H1 (cell line): ENCODE data around the gene TTC8. TPM values are rescaled to one million over a fixed set of nuclear protein-coding genes. Genes with fewer than 3 reads are reported as not detected.

Experiments
- CTCF ChIA-PET: fragments of 300-600 bp; sonication (Branson Sonifier 250); formaldehyde crosslinking; loops from one replicate; lab custom pipeline; 2021; ENCODE audit not compliant: partially characterized antibody; lab: Charles Lee
- POLR2A ChIA-PET: fragments of 300-600 bp; sonication (Branson Sonifier 250); formaldehyde crosslinking; loops from one replicate; lab custom pipeline; 2021; ENCODE audit warnings: inconsistent platforms; ENCODE audit not compliant: partially characterized antibody; lab: Charles Lee
- DNase-seq, 2 experiments: peaks; one replicate each; pipeline versions ENCODE4 v3.0.0 to v3.0.0-alpha.2; 2010 to 2022; ENCODE audit warnings: low spot score in 2 of 2, low read depth in 1 of 2, mixed read lengths in 1 of 2
- FAIRE-seq: peaks from 2 replicates; lab custom pipeline; 2011; peaks lifted over from hg19 to GRCh38; lab: Jason Lieb, UNC
- H2AFZ ChIP-seq: 2 replicates; pipeline ENCODE4 v1.8.1; 2012; ENCODE audit warnings: low read length, inconsistent platforms
- H2AK5ac ChIP-seq: 2 replicates; pipeline ENCODE4 v1.6.1; 2013; ENCODE audit warnings: low read depth, low read length
- H2BK120ac ChIP-seq: replicated peaks from 2 replicates; pipeline ENCODE3; 2013; ENCODE audit warnings: low read depth, low read length, inconsistent platforms
- H2BK12ac ChIP-seq: 2 replicates; pipeline ENCODE4 v1.6.1; 2013; ENCODE audit warnings: low read depth, low read length
- H2BK15ac ChIP-seq: 2 replicates; pipeline ENCODE4 v1.6.1; 2013; ENCODE audit warnings: low read length
- H2BK20ac ChIP-seq: 2 replicates; pipeline ENCODE4 v1.6.1; 2013; ENCODE audit warnings: low read length
- H2BK5ac ChIP-seq: 2 replicates; pipeline ENCODE4 v1.6.1; 2013; ENCODE audit warnings: low read depth, low read length
- H3K14ac ChIP-seq: 2 replicates; pipeline ENCODE4 v1.6.1; 2013; ENCODE audit warnings: inconsistent platforms; ENCODE audit not compliant: insufficient read length
- H3K18ac ChIP-seq: 2 replicates; pipeline ENCODE4 v1.6.1; 2013; ENCODE audit warnings: low read length; ENCODE audit errors: extremely low read depth
- H3K23ac ChIP-seq: 2 replicates; pipeline ENCODE4 v1.6.1; 2013; ENCODE audit warnings: inconsistent platforms; ENCODE audit not compliant: insufficient read length
- H3K23me2 ChIP-seq: 2 replicates; pipeline ENCODE4 v1.6.1; 2013; ENCODE audit warnings: low read depth, low read length
- H3K27ac ChIP-seq: 2 replicates; pipeline ENCODE4 v1.6.1; 2011; ENCODE audit warnings: low read depth, low read length, inconsistent platforms
- H3K27me3 ChIP-seq, 4 experiments: replicated peaks in 1 of 4; 1 replicate in 1 of 4; 2 replicates in 3 of 4; pipeline versions ENCODE4 v1.6.1 to v1.8.1; 2011 to 2013; ENCODE audit warnings: low read length in 3 of 4, mild to moderate bottlenecking in 3 of 4, inconsistent platforms in 2 of 4, mixed read lengths in 2 of 4, moderate library complexity in 1 of 4; ENCODE audit not compliant: control insufficient read depth in 3 of 4, insufficient read depth in 3 of 4; ENCODE audit errors: extremely low read depth in 1 of 4
- H3K36me3 ChIP-seq, 4 experiments: 2 replicates each; pipeline versions ENCODE4 v1.6.1 to v1.8.1; 2011 to 2013; ENCODE audit warnings: mild to moderate bottlenecking in 4 of 4, low read length in 3 of 4, moderate library complexity in 2 of 4, control low read depth in 1 of 4, inconsistent platforms in 1 of 4; ENCODE audit not compliant: insufficient read depth in 4 of 4, control insufficient read depth in 2 of 4
- H3K4ac ChIP-seq: replicated peaks from 2 replicates; pipeline ENCODE3; 2013; ENCODE audit warnings: low read length, low read depth, mixed read lengths, inconsistent platforms; ENCODE audit not compliant: insufficient read length
- H3K4me1 ChIP-seq, 4 experiments: replicated peaks in 1 of 4; 1 replicate in 1 of 4; 2 replicates in 3 of 4; pipeline versions ENCODE4 v1.6.1 to v1.8.1; 2011 to 2013; ENCODE audit warnings: low read length in 3 of 4, inconsistent platforms in 2 of 4, mixed read lengths in 1 of 4; ENCODE audit not compliant: insufficient read depth in 4 of 4, control insufficient read depth in 3 of 4
- H3K4me2 ChIP-seq, 2 experiments: 2 replicates each; pipeline versions ENCODE4 v1.6.1 to v1.8.1; 2011 to 2013; ENCODE audit warnings: low read depth in 2 of 2, low read length in 2 of 2, control low read depth in 1 of 2, inconsistent platforms in 1 of 2, mild to moderate bottlenecking in 1 of 2; ENCODE audit not compliant: insufficient read depth in 1 of 2
- H3K4me3 ChIP-seq, 4 experiments: fragments of 200-600, 300-600 bp in 1 of 4; sonication (generic), shearing (Covaris generic), sonication (Bioruptor Twin) in 1 of 4; 2 replicates each; pipeline versions ENCODE4 v1.5.1 to v1.8.1; 2011 to 2016; ENCODE audit warnings: low read length in 4 of 4, low read depth in 3 of 4, control low read depth in 2 of 4, inconsistent platforms in 2 of 4, mild to moderate bottlenecking in 2 of 4, mixed read lengths in 1 of 4, moderate library complexity in 1 of 4; ENCODE audit not compliant: insufficient read depth in 2 of 4; ENCODE audit errors: extremely low read depth in 1 of 4
- H3K56ac ChIP-seq: replicated peaks from 2 replicates; pipeline ENCODE3; 2013; ENCODE audit warnings: low read depth, mild to moderate bottlenecking, mixed read lengths, low read length, inconsistent platforms; ENCODE audit not compliant: insufficient read length
- H3K79me1 ChIP-seq: 2 replicates; pipeline ENCODE4 v1.6.1; 2013; ENCODE audit warnings: low read depth, low read length, control low read depth
- H3K79me2 ChIP-seq, 2 experiments: 2 replicates each; pipeline versions ENCODE4 v1.6.1 to v1.8.1; 2012 to 2013; ENCODE audit warnings: low read length in 2 of 2, mild to moderate bottlenecking in 2 of 2, inconsistent platforms in 1 of 2; ENCODE audit not compliant: insufficient read depth in 2 of 2, control insufficient read depth in 1 of 2
- H3K9ac ChIP-seq, 4 experiments: replicated peaks in 1 of 4; 1 replicate in 1 of 4; 2 replicates in 3 of 4; pipeline versions ENCODE4 v1.6.1 to v1.8.1; 2011 to 2013; ENCODE audit warnings: low read depth in 3 of 4, low read length in 3 of 4, control low read depth in 2 of 4, mild to moderate bottlenecking in 2 of 4, moderate library complexity in 2 of 4, inconsistent platforms in 1 of 4; ENCODE audit errors: extremely low read depth in 1 of 4
- H3K9me3 ChIP-seq, 2 experiments: 2 replicates each; pipeline versions ENCODE4 v1.6.1 to v1.8.1; 2012 to 2013; ENCODE audit warnings: mild to moderate bottlenecking in 2 of 2, moderate library complexity in 2 of 2, control low read depth in 1 of 2, inconsistent platforms in 1 of 2, low read depth in 1 of 2, low read length in 1 of 2, mixed read lengths in 1 of 2; ENCODE audit not compliant: insufficient read depth in 2 of 2
- H4K20me1 ChIP-seq, 2 experiments: replicated peaks in 1 of 2; 2 replicates each; pipeline versions ENCODE3 to v1.8.1; 2011 to 2013; ENCODE audit warnings: inconsistent platforms in 2 of 2, low read length in 2 of 2, mild to moderate bottlenecking in 1 of 2; ENCODE audit not compliant: insufficient read depth in 2 of 2, control insufficient read depth in 1 of 2
- H4K5ac ChIP-seq: 2 replicates; pipeline ENCODE4 v1.6.1; 2013; ENCODE audit warnings: low read length, low read depth, mixed read lengths, inconsistent platforms; ENCODE audit not compliant: insufficient read length
- H4K8ac ChIP-seq: 2 replicates; pipeline ENCODE4 v1.8.0; 2013; ENCODE audit warnings: mild to moderate bottlenecking, moderate library complexity, low read length, inconsistent platforms; ENCODE audit not compliant: insufficient read depth; ENCODE audit errors: extremely low read depth
- H4K91ac ChIP-seq: replicated peaks from 2 replicates; pipeline ENCODE3; 2013; ENCODE audit warnings: low read length, mixed read lengths, inconsistent platforms; ENCODE audit not compliant: insufficient read length
- ATF2 ChIP-seq: IDR thresholded peaks from 2 replicates; pipeline ENCODE4 v1.6.1; 2012; ENCODE audit warnings: low read length, inconsistent platforms
- CBX5 ChIP-seq: fragments of 300-800, 300-1000 bp; sonication (generic); IDR thresholded peaks from 2 replicates; pipeline ENCODE4 v1.7.1; 2016; ENCODE audit warnings: antibody characterized with exemption, low read length, low read depth
- CHD1 ChIP-seq: IDR thresholded peaks from 2 replicates; pipeline ENCODE4 v1.6.1; 2012; ENCODE audit warnings: low read depth, low read length, improper control_type of control experiment
- CTBP2 ChIP-seq: IDR thresholded peaks from 2 replicates; pipeline ENCODE4 v1.7.0; 2011; ENCODE audit warnings: borderline replicate concordance, mild to moderate bottlenecking, moderate library complexity, mixed read lengths, low read length; ENCODE audit not compliant: insufficient read depth, insufficient read length
- EP300 ChIP-seq, 2 experiments: IDR thresholded peaks; 1 replicate in 1 of 2; 2 replicates in 1 of 2; pipeline ENCODE4 v1.6.1; 2011 to 2012; ENCODE audit warnings: low read depth in 2 of 2, low read length in 2 of 2, mild to moderate bottlenecking in 2 of 2, borderline replicate concordance in 1 of 2, inconsistent platforms in 1 of 2, moderate library complexity in 1 of 2
- FOSL1 ChIP-seq: IDR thresholded peaks from 2 replicates; pipeline ENCODE4 v1.6.1; 2011; ENCODE audit warnings: mild to moderate bottlenecking, low read depth, low read length, moderate library complexity; ENCODE audit not compliant: insufficient read depth
- KDM4A ChIP-seq: IDR thresholded peaks from one replicate; pipeline ENCODE4 v1.7.1; 2012; ENCODE audit warnings: low read depth, mild to moderate bottlenecking, moderate library complexity, low read length, inconsistent platforms; ENCODE audit not compliant: severe bottlenecking
- KDM5A ChIP-seq: fragments of 200-600 bp; IDR thresholded peaks from 2 replicates; pipeline ENCODE4 v1.7.1; 2012; ENCODE audit warnings: mild to moderate bottlenecking, low read length, inconsistent platforms, mixed read lengths
- MAFK ChIP-seq: IDR thresholded peaks from 2 replicates; pipeline ENCODE4 v1.6.1; 2012; ENCODE audit warnings: low read depth, mild to moderate bottlenecking, improper control_type of control experiment, low read length
- SIX5 ChIP-seq: IDR thresholded peaks from 2 replicates; pipeline ENCODE4 v1.6.1; 2011; ENCODE audit warnings: mild to moderate bottlenecking, low read depth, low read length
- SUZ12 ChIP-seq: fragments of 200-600 bp; sonication (generic); IDR thresholded peaks from 2 replicates; pipeline ENCODE4 v1.6.1; 2012; ENCODE audit warnings: mild to moderate bottlenecking, inconsistent platforms, low read length, moderate library complexity, mixed read lengths
- ZNF274 ChIP-seq: IDR thresholded peaks from 2 replicates; pipeline ENCODE4 v1.7.0; 2012; ENCODE audit warnings: low read length, borderline replicate concordance; ENCODE audit errors: extremely low read depth
- WGBS, 2 experiments: shearing (Covaris generic) in 1 of 2; methylation state at CpG; one replicate each; pipeline versions ENCODE4 v1.1.6 to v1.1.7; 2013 to 2015; ENCODE audit warnings: low lambda C conversion rate in 2 of 2, mixed read lengths in 2 of 2, inconsistent platforms in 1 of 2, low coverage in 1 of 2, missing lambda C conversion rate in 1 of 2; ENCODE audit not compliant: insufficient replicate concordance in 2 of 2, insufficient coverage in 1 of 2, insufficient read length in 1 of 2; ENCODE audit errors: extremely low coverage in 1 of 2, missing lambda C conversion rate in 1 of 2; 5-methylcytosine and 5-hydroxymethylcytosine counted together
- polyA plus RNA-seq, 7 experiments: library from polyadenylated mRNA; depleted of rRNA in 3 of 7; stranded (reverse) in 5 of 7; unstranded in 2 of 7; fragments of >200 nt in 5 of 7; fragments of 200-250 nt in 2 of 7; gene quantifications; 1 replicate in 5 of 7; 2 replicates in 1 of 7; 4 replicates in 1 of 7; pipeline versions ENCODE4 v1.2.1 to v1.2.3, GENCODE V29; 2011 to 2013; ENCODE audit warnings: missing spikeins in 2 of 7, mixed read lengths in 2 of 7
- total RNA-seq: library from RNA; stranded (reverse); fragmentation: NEBNext Ultra II Directional; extraction: Animal tissue kit (Norgen Biotek cat#: 25700); gene quantifications from 2 replicates; pipeline ENCODE4 v1.2.1, GENCODE V29; 2021

Gene TTC8
- total and polyA plus RNA-seq, 2 of the 8 experiments (the other 6 are each of a cell fraction or from before 2014, with no cell fraction given) = 13.1 to 13.5 TPM

GRCh38 chr14:88798156-88798555 is 26.3 kb upstream of the TTC8 start:
- Histone ChIP-seq H3K79me1 (no peaks in the 10 kb centered on the region), H3K4me2 (no peak overlapping the region), H3K9ac (no peak overlapping the region), H3K79me2 (no peaks in the 10 kb centered on the region), H2AFZ (no peak overlapping the region), H3K18ac (no peak overlapping the region), H2BK5ac (no peak overlapping the region), H4K20me1 (no peaks in the 10 kb centered on the region), H2BK12ac (no peak overlapping the region), H3K14ac (no peak overlapping the region), H3K4me3 (no peak overlapping the region), H3K27me3 (peaks cover 0 to 4% (median 2%) of the 10 kb centered on the region in 4 experiments; a peak in 3 of 7 replicates), H3K23me2 (no peaks in the 10 kb centered on the region; the same call in 1 of the 2 replicates), H3K23ac (no peak overlapping the region), H2AK5ac (no peak overlapping the region), H2BK20ac (no peak overlapping the region), H2BK15ac (no peak overlapping the region), H3K4me1 (no peaks in the 10 kb centered on the region), H3K56ac (no peak overlapping the region), H4K8ac (no peak overlapping the region), H3K9me3 (no peaks in the 10 kb centered on the region), H3K27ac (no peak overlapping the region), H4K91ac (no peak overlapping the region), H3K36me3 (no peaks in the 10 kb centered on the region), H2BK120ac (no peak overlapping the region), H4K5ac (no peak overlapping the region), H3K4ac (no peak overlapping the region)
- no peak for FAIRE-seq
- no peak for DNase-seq
- ChIA-PET CTCF (interaction anchor here (0.6 to 1.1 kb wide), 2 partner anchors 130 to 133 kb away, joined by 3 read pairs; no protein-coding TSS in a partner anchor), POLR2A (no interaction called here)
- 63% methylated on average over 4 of the region's 4 CpGs; no CpG with 5 or more reads in 1 of the 2 experiments for WGBS, 2 experiments
- TF ChIP-seq CBX5 (no peak), KDM5A (no peak), SIX5 (no peak), KDM4A (no peak), CTBP2 (no peak), EP300 (IDR thresholded peaks at IDR 0.05; ENCODE audit: borderline replicate concordance in 1 of 2, low read depth in 2 of 2, low read length in 2 of 2) (no peak), SUZ12 (no peak), ATF2 (no peak), MAFK (no peak), CHD1 (no peak), FOSL1 (no peak), ZNF274 (no peak)
